ENCODE results near the gene IQGAP3. TPM values are rescaled to one million over a fixed set of nuclear protein-coding genes. Genes with fewer than 3 reads are reported as not detected.

Gene IQGAP3
- total RNA-seq, 1 donor from 2014 or later, result 9.8 TPM

DNA sequence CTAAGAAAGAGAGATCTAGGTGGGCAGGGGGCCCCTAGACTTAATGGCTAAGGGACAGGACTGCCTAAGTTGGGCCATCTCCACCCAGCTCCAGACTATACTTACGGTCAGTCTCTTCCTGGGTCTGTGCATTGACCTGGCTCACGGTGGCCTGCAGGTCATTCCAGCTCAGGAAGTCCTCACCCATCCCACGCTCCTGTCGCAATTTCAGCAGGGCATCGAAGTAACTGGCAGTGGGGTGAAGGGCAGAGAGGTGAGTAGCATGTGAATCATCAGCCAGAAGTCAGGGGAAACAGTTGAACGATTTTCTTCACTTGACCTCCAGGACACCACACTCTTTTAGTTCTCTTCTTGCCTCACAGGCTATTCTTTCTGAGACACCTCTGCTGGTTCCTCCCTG, 20.5 kb downstream of the IQGAP3 start:
- no peak for DNase-seq (ENCODE audit: low spot score)
- H3K4me3 Mint-ChIP-seq (ENCODE audit: unreplicated experiment), result no peak overlapping the region
- H3K4me1 Mint-ChIP-seq (ENCODE audit: low read depth), result peaks cover 4% of the 10 kb centered on the region
- H3K27me3 Mint-ChIP-seq (ENCODE audit: low read depth), result no peaks in the 10 kb centered on the region
- TF ChIP-seq, protein P1, sequence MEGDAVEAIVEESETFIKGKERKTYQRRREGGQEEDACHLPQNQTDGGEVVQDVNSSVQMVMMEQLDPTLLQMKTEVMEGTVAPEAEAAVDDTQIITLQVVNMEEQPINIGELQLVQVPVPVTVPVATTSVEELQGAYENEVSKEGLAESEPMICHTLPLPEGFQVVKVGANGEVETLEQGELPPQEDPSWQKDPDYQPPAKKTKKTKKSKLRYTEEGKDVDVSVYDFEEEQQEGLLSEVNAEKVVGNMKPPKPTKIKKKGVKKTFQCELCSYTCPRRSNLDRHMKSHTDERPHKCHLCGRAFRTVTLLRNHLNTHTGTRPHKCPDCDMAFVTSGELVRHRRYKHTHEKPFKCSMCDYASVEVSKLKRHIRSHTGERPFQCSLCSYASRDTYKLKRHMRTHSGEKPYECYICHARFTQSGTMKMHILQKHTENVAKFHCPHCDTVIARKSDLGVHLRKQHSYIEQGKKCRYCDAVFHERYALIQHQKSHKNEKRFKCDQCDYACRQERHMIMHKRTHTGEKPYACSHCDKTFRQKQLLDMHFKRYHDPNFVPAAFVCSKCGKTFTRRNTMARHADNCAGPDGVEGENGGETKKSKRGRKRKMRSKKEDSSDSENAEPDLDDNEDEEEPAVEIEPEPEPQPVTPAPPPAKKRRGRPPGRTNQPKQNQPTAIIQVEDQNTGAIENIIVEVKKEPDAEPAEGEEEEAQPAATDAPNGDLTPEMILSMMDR (IDR thresholded peaks at IDR 0.05), result no peak
- peaks cover 3% of the 10 kb centered on the region for H3K36me3 Mint-ChIP-seq (ENCODE audit: low read depth)
- H3K27ac Mint-ChIP-seq (ENCODE audit: unreplicated experiment), result no peak overlapping the region
- no peaks in the 10 kb centered on the region for H3K9me3 Mint-ChIP-seq (ENCODE audit: low read depth)

DNA sequence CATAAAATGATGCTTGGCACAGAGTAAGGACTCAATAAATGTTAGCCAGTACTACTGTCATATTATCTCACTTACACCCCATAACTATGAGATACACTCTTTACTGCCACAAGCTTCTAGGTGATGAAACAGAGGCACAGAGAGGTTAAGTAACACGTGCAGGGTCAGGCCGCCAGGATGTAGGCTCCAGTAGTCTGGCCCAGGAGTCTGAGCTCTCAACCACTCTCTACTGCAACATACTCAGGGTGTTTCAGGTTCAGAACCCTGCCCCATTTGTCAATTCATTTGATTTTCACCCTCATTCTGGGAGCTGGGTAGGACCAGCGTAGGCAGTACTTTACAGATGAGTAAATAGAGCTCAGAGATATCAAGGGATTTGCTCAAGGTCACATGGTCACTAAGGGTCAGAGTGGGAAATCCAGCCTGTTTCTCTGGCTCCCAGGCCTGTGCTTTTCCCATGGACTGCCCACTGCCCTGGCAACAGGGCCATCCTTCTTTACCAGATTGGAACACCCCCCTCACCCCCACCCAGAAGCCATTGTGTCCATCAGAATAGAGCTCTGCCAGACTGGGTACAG, 21.2 kb downstream of the IQGAP3 start:
- Mint-ChIP-seq H3K9me3 (ENCODE audit: low read depth) (no peaks in the 10 kb centered on the region), H3K27me3 (ENCODE audit: low read depth) (no peaks in the 10 kb centered on the region), H3K4me1 (ENCODE audit: low read depth) (no peaks in the 10 kb centered on the region), H3K27ac (ENCODE audit: unreplicated experiment) (no peak overlapping the region), H3K36me3 (ENCODE audit: low read depth) (peaks cover 5% of the 10 kb centered on the region), H3K4me3 (ENCODE audit: unreplicated experiment) (no peak overlapping the region)
- DNase-seq (ENCODE audit: low spot score), result no peak
- TF ChIP-seq, protein P1 (IDR thresholded peaks at IDR 0.05), result no peak

GRCh38 chr1:156550346-156550745, 22.0 kb downstream of the IQGAP3 start:
- no peak overlapping the region for H3K27ac Mint-ChIP-seq (ENCODE audit: unreplicated experiment)
- H3K4me1 Mint-ChIP-seq (ENCODE audit: low read depth), result no peaks in the 10 kb centered on the region
- H3K27me3 Mint-ChIP-seq (ENCODE audit: low read depth), result no peaks in the 10 kb centered on the region
- no peak overlapping the region for H3K4me3 Mint-ChIP-seq (ENCODE audit: unreplicated experiment)
- TF ChIP-seq, protein P1 (IDR thresholded peaks at IDR 0.05), result no peak
- peaks cover 5% of the 10 kb centered on the region for H3K36me3 Mint-ChIP-seq (ENCODE audit: low read depth)
- H3K9me3 Mint-ChIP-seq (ENCODE audit: low read depth), result no peaks in the 10 kb centered on the region
- DNase-seq (ENCODE audit: low spot score), result no peak

- DNase-seq (ENCODE audit: low spot score), result no peak
- no peak overlapping the region for H3K27ac Mint-ChIP-seq (ENCODE audit: unreplicated experiment)
- no peaks in the 10 kb centered on the region for H3K27me3 Mint-ChIP-seq (ENCODE audit: low read depth)
- no peak overlapping the region for H3K4me3 Mint-ChIP-seq (ENCODE audit: unreplicated experiment)
- no peaks in the 10 kb centered on the region for H3K4me1 Mint-ChIP-seq (ENCODE audit: low read depth)
- TF ChIP-seq, protein P1 (IDR thresholded peaks at IDR 0.05), result no peak
- no peaks in the 10 kb centered on the region for H3K9me3 Mint-ChIP-seq (ENCODE audit: low read depth)
- peaks cover 5% of the 10 kb centered on the region for H3K36me3 Mint-ChIP-seq (ENCODE audit: low read depth)
Observed at GRCh38 chr1:156549831-156550230, 22.5 kb downstream of the IQGAP3 start.

- no peak for DNase-seq (ENCODE audit: low spot score)
- Mint-ChIP-seq H3K9me3 (ENCODE audit: low read depth) (no peaks in the 10 kb centered on the region), H3K27ac (ENCODE audit: unreplicated experiment) (no peak overlapping the region), H3K27me3 (ENCODE audit: low read depth) (no peaks in the 10 kb centered on the region), H3K36me3 (ENCODE audit: low read depth) (peaks cover 5% of the 10 kb centered on the region), H3K4me1 (ENCODE audit: low read depth) (no peaks in the 10 kb centered on the region), H3K4me3 (ENCODE audit: unreplicated experiment) (no peak overlapping the region)
- TF ChIP-seq, protein P1 (IDR thresholded peaks at IDR 0.05), result no peak
Observed at GRCh38 chr1:156549390-156549789, 23.0 kb downstream of the IQGAP3 start.
